Suprapubic skin (tissue), 4 donors: ENCODE data around the gene IQCN. TPM values are rescaled to one million over a fixed set of nuclear protein-coding genes. Genes with fewer than 3 reads are reported as not detected.

Experiments used
- DNase-seq, 2 donors: peaks; one replicate each; pipeline ENCODE4 v3.0.0-alpha.2; 2019; ENCODE audit warnings: low spot score in 2 of 2
- H3K27ac ChIP-seq: fragments of 200-600 bp; sonication (generic); one replicate; pipeline ENCODE4 v1.5.1; 2019
- H3K27me3 ChIP-seq: fragments of 200-600 bp; sonication (generic); one replicate; pipeline ENCODE4 v1.5.1; 2019
- H3K36me3 ChIP-seq: fragments of 200-600 bp; sonication (generic); one replicate; pipeline ENCODE4 v1.5.1; 2019
- H3K4me1 ChIP-seq: fragments of 200-600 bp; sonication (generic); one replicate; pipeline ENCODE4 v1.5.1; 2019
- H3K4me3 ChIP-seq: fragments of 200-600 bp; sonication (generic); one replicate; pipeline ENCODE4 v1.5.1; 2019; ENCODE audit warnings: mild to moderate bottlenecking
- H3K9me3 ChIP-seq: fragments of 200-600 bp; sonication (generic); one replicate; pipeline ENCODE4 v1.5.1; 2019
- CTCF ChIP-seq, 2 donors: fragments of 200-600 bp in 1 of 2; fragments of 450-650 bp in 1 of 2; sonication (generic) in 1 of 2; IDR thresholded peaks; one replicate each; pipeline ENCODE4 v1.5.1; 2016 to 2019; ENCODE audit warnings: antibody characterized with exemption in 2 of 2, mild to moderate bottlenecking in 1 of 2, moderate library complexity in 1 of 2
- EP300 ChIP-seq: sonication (generic); formaldehyde crosslinking; IDR thresholded peaks from one replicate; pipeline ENCODE4 v1.6.1; 2017; ENCODE audit warnings: antibody characterized with exemption
- POLR2A ChIP-seq, 2 donors: fragments of 450-650 bp; IDR thresholded peaks; one replicate each; pipeline ENCODE4 v1.6.1; 2017; ENCODE audit warnings: antibody characterized with exemption in 2 of 2, mild to moderate bottlenecking in 2 of 2, moderate library complexity in 2 of 2
- POLR2AphosphoS5 ChIP-seq, 3 donors: sonication (generic); formaldehyde crosslinking; IDR thresholded peaks; one replicate each; pipeline ENCODE4 v1.6.1; 2017; ENCODE audit warnings: antibody characterized with exemption in 3 of 3
- WGBS: methylation state at CpG from one replicate; pipeline ENCODE4 v1.1.5; 2018; 5-methylcytosine and 5-hydroxymethylcytosine counted together
- total RNA-seq, 4 donors: library from RNA; depleted of rRNA; stranded (reverse); fragments of >200 nt; gene quantifications; one replicate each; pipeline ENCODE4 v1.1.0, GENCODE V29; 2016

The IQCN gene
- total RNA-seq, 4 donors from 2014 or later = 8.1 to 27.6 (median 13.6) TPM

- Histone ChIP-seq H3K9me3 (no peaks in the 10 kb centered on the region), H3K4me1 (peaks cover 15% of the 10 kb centered on the region), H3K36me3 (peaks cover 41% of the 10 kb centered on the region), H3K27ac (no peak overlapping the region), H3K27me3 (no peaks in the 10 kb centered on the region), H3K4me3 (no peak overlapping the region)
- no peak for DNase-seq
- no peak for TF ChIP-seq CTCF (IDR thresholded peaks at IDR 0.05)
- no peak for TF ChIP-seq POLR2A (IDR thresholded peaks at IDR 0.05)
- no peak for TF ChIP-seq POLR2AphosphoS5 (IDR thresholded peaks at IDR 0.05)
- TF ChIP-seq EP300 = no peak
- WGBS = 92% methylated on average over 10 of the region's 11 CpGs
These were observed 37.9 kb upstream of the IQCN start for GRCh38 chr19:18312092-18312534.

GRCh38 chr19:18311502-18312091 is 37.3 kb upstream of the IQCN start:
- 92% methylated on average over 10 of the region's 22 CpGs for WGBS
- TF ChIP-seq EP300 (no peak), POLR2AphosphoS5 (IDR thresholded peaks at IDR 0.05) (no peak), CTCF (IDR thresholded peaks at IDR 0.05) (no peak), POLR2A (IDR thresholded peaks at IDR 0.05) (no peak)
- Histone ChIP-seq H3K4me3 (no peak overlapping the region), H3K36me3 (peaks cover 41% of the 10 kb centered on the region), H3K4me1 (peaks cover 18% of the 10 kb centered on the region), H3K27me3 (no peaks in the 10 kb centered on the region), H3K27ac (no peak overlapping the region), H3K9me3 (no peaks in the 10 kb centered on the region)
- no peak for DNase-seq

GRCh38 chr19:18310966-18311365 is 36.7 kb upstream of the IQCN start:
- no peaks in the 10 kb centered on the region for H3K9me3 ChIP-seq
- no peak for TF ChIP-seq CTCF (IDR thresholded peaks at IDR 0.05)
- H3K4me3 ChIP-seq = no peak overlapping the region
- peaks cover 41% of the 10 kb centered on the region for H3K36me3 ChIP-seq
- H3K4me1 ChIP-seq = peaks cover 22% of the 10 kb centered on the region
- H3K27me3 ChIP-seq = no peaks in the 10 kb centered on the region
- DNase-seq = no peak
- WGBS = 100% methylated on average over 1 of the region's 13 CpGs
- no peak overlapping the region for H3K27ac ChIP-seq

- H3K9me3 ChIP-seq = no peaks in the 10 kb centered on the region
- H3K4me3 ChIP-seq = no peak overlapping the region
- no peak for TF ChIP-seq CTCF (IDR thresholded peaks at IDR 0.05)
- TF ChIP-seq EP300 = no peak
- TF ChIP-seq POLR2A (IDR thresholded peaks at IDR 0.05) = no peak
- TF ChIP-seq POLR2AphosphoS5 (IDR thresholded peaks at IDR 0.05) = no peak
- H3K36me3 ChIP-seq = peaks cover 41% of the 10 kb centered on the region
- no peaks in the 10 kb centered on the region for H3K27me3 ChIP-seq
- H3K27ac ChIP-seq = no peak overlapping the region
- DNase-seq = no peak
- H3K4me1 ChIP-seq = peaks cover 27% of the 10 kb centered on the region
- WGBS = 79% methylated on average over 18 of the region's 23 CpGs
These were observed 36.1 kb upstream of the IQCN start for GRCh38 chr19:18310118-18310909.

- no peaks in the 10 kb centered on the region for H3K9me3 ChIP-seq
- H3K27ac ChIP-seq = no peak overlapping the region
- no peak overlapping the region for H3K4me3 ChIP-seq
- TF ChIP-seq CTCF (IDR thresholded peaks at IDR 0.05) (no peak), POLR2AphosphoS5 (IDR thresholded peaks at IDR 0.05) (no peak), POLR2A (IDR thresholded peaks at IDR 0.05) (no peak)
- H3K36me3 ChIP-seq = peaks cover 41% of the 10 kb centered on the region
- 86% methylated on average over 33 of the region's 33 CpGs for WGBS
- no peak for DNase-seq
- no peaks in the 10 kb centered on the region for H3K27me3 ChIP-seq
- peaks cover 34% of the 10 kb centered on the region for H3K4me1 ChIP-seq
These were observed 35.3 kb upstream of the IQCN start for GRCh38 chr19:18309525-18310064.
